SK-N-SH (cell line): ENCODE results near the gene IFI6. TPM values are rescaled to one million over a fixed set of nuclear protein-coding genes. Genes with fewer than 3 reads are reported as not detected.
"Not testable (repeated sequence)": the region's sequence is repeated elsewhere in the genome, so short reads cannot be mapped to it uniquely, and the experiment has no call there.

Source experiments
- CTCF ChIA-PET: fragments of 300-600, 350-600 bp; formaldehyde crosslinking; extraction: SDS; loops from one replicate; lab custom pipeline; 2021; lab: Yijun Ruan, JAX
- POLR2A ChIA-PET: fragments of 350-600 bp; sonication (Branson Sonifier 250); formaldehyde crosslinking; extraction: SDS; loops from one replicate; lab custom pipeline; 2020; ENCODE audit warnings: antibody characterized with exemption, inconsistent platforms; lab: Yijun Ruan, JAX
- DNase-seq: peaks from one replicate; pipeline ENCODE4 v3.0.0; 2012
- H2AFZ ChIP-seq: fragments of 200-600 bp; sonication (generic); 2 replicates; pipeline ENCODE4 v1.8.1; 2016; ENCODE audit warnings: antibody characterized with exemption, mild to moderate bottlenecking, low read depth
- H3F3A ChIP-seq: fragments of 200-600 bp; sonication (generic); replicated peaks from 2 replicates; pipeline ENCODE3; 2016; ENCODE audit warnings: antibody characterized with exemption, mild to moderate bottlenecking; ENCODE audit not compliant: insufficient read depth
- H3K27ac ChIP-seq, 2 experiments: fragments of 200-500 bp in 1 of 2; fragments of 200-600 bp in 1 of 2; sonication (Bioruptor generic) in 1 of 2; sonication (generic), shearing (Covaris generic) in 1 of 2; 2 replicates each; pipeline versions ENCODE4 v1.5.1 to v1.6.1; 2014 to 2016; ENCODE audit warnings: low read depth in 2 of 2, inconsistent platforms in 1 of 2, low read length in 1 of 2, mild to moderate bottlenecking in 1 of 2, mixed read lengths in 1 of 2
- H3K27me3 ChIP-seq: fragments of 200-600 bp; sonication (generic), shearing (Covaris generic); 2 replicates; pipeline ENCODE4 v1.6.1; 2016; ENCODE audit warnings: mixed run types; ENCODE audit not compliant: insufficient read depth
- H3K36me3 ChIP-seq, 2 experiments: fragments of 200-500 bp in 1 of 2; fragments of 200-600 bp in 1 of 2; sonication (Bioruptor generic) in 1 of 2; sonication (generic) in 1 of 2; replicated peaks in 1 of 2; 2 replicates each; pipeline versions ENCODE3 to v1.5.1; 2014 to 2016; ENCODE audit warnings: low read length in 1 of 2, mild to moderate bottlenecking in 1 of 2; ENCODE audit not compliant: insufficient read depth in 2 of 2, control insufficient read depth in 1 of 2
- H3K4me1 ChIP-seq, 2 experiments: fragments of 200-500 bp in 1 of 2; fragments of 200-600 bp in 1 of 2; sonication (Bioruptor generic) in 1 of 2; sonication (generic), shearing (Covaris generic) in 1 of 2; 2 replicates each; pipeline versions ENCODE4 v1.5.1 to v1.6.1; 2014 to 2016; ENCODE audit warnings: low read depth in 1 of 2, low read length in 1 of 2, mixed run types in 1 of 2; ENCODE audit not compliant: insufficient read depth in 2 of 2, control insufficient read depth in 1 of 2
- H3K4me2 ChIP-seq: fragments of 200-600 bp; sonication (generic), shearing (Covaris generic); 2 replicates; pipeline ENCODE4 v1.6.1; 2017; ENCODE audit warnings: mixed run types
- H3K4me3 ChIP-seq, 2 experiments: fragments of 200-500 bp in 1 of 2; fragments of 200-600 bp in 1 of 2; sonication (Bioruptor generic) in 1 of 2; sonication (generic), shearing (Covaris generic) in 1 of 2; 2 replicates each; pipeline versions ENCODE4 v1.5.1 to v1.8.1; 2014 to 2016; ENCODE audit warnings: low read depth in 2 of 2, inconsistent platforms in 1 of 2, low read length in 1 of 2, mild to moderate bottlenecking in 1 of 2, mixed read lengths in 1 of 2, moderate library complexity in 1 of 2
- H3K79me2 ChIP-seq: fragments of 200-600 bp; sonication (generic); 2 replicates; pipeline ENCODE4 v1.8.1; 2017; ENCODE audit warnings: mild to moderate bottlenecking; ENCODE audit not compliant: insufficient read depth
- H3K9ac ChIP-seq: fragments of 200-600 bp; sonication (generic); 2 replicates; pipeline ENCODE4 v1.6.1; 2017; ENCODE audit warnings: mixed run types
- H3K9me2 ChIP-seq: fragments of 200-600 bp; sonication (generic); 2 replicates; pipeline ENCODE4 v1.6.1; 2017; ENCODE audit warnings: mixed run types
- H3K9me3 ChIP-seq: fragments of 200-600 bp; sonication (generic); 2 replicates; pipeline ENCODE4 v1.6.1; 2017; ENCODE audit warnings: mixed run types, mild to moderate bottlenecking, moderate library complexity
- H4K20me1 ChIP-seq: fragments of 200-600 bp; sonication (generic); 2 replicates; pipeline ENCODE4 v1.6.1; 2017; ENCODE audit warnings: mild to moderate bottlenecking, mixed run types; ENCODE audit not compliant: insufficient read depth
- CHD2 ChIP-seq: fragments of 150-350 bp; IDR thresholded peaks from 2 replicates; pipeline ENCODE4 v1.6.1; 2018; ENCODE audit warnings: low read length; ENCODE audit not compliant: partially characterized antibody
- ELF1 ChIP-seq: IDR thresholded peaks from 2 replicates; pipeline ENCODE4 v1.4.0; 2012
- EZH2phosphoT487 ChIP-seq: fragments of 200-600 bp; sonication (generic); IDR thresholded peaks from 2 replicates; pipeline ENCODE4 v1.6.1; 2017; ENCODE audit warnings: low read depth, mixed run types, mild to moderate bottlenecking, antibody characterized with exemption, moderate library complexity, borderline replicate concordance
- FOSL2 ChIP-seq: IDR thresholded peaks from 2 replicates; pipeline ENCODE4 v1.4.0; 2012; ENCODE audit warnings: low read depth, mild to moderate bottlenecking, moderate library complexity, borderline replicate concordance
- FOXJ3 ChIP-seq: sonication (generic); formaldehyde crosslinking; IDR thresholded peaks from 2 replicates; pipeline ENCODE4 v1.5.1; 2020; ENCODE audit warnings: mild to moderate bottlenecking, missing genetic modification reagents
- GATA2 ChIP-seq: sonication (generic); formaldehyde crosslinking; IDR thresholded peaks from 2 replicates; pipeline ENCODE4 v1.5.0; 2020; ENCODE audit warnings: mild to moderate bottlenecking, missing genetic modification reagents
- NFIC ChIP-seq: IDR thresholded peaks from 2 replicates; pipeline ENCODE4 v1.4.0; 2012; ENCODE audit warnings: borderline replicate concordance
- NRF1 ChIP-seq: IDR thresholded peaks from 2 replicates; pipeline ENCODE4 v1.6.1; 2012; ENCODE audit warnings: low read depth, mild to moderate bottlenecking, low read length
- RAD21 ChIP-seq: IDR thresholded peaks from 2 replicates; pipeline ENCODE4 v1.6.1; 2012; ENCODE audit warnings: mild to moderate bottlenecking, low read length
- RCOR1 ChIP-seq: fragments of 150-350 bp; IDR thresholded peaks from 2 replicates; pipeline ENCODE4 v1.6.1; 2017; ENCODE audit warnings: antibody characterized with exemption, low read length
- RFX5 ChIP-seq: IDR thresholded peaks from 2 replicates; pipeline ENCODE4 v1.6.1; 2012; ENCODE audit warnings: mild to moderate bottlenecking, improper control_type of control experiment, low read length
- RXRA ChIP-seq: IDR thresholded peaks from 2 replicates; pipeline ENCODE4 v1.4.0; 2012; ENCODE audit warnings: low read depth, mild to moderate bottlenecking, borderline replicate concordance
- SMC3 ChIP-seq: IDR thresholded peaks from 2 replicates; pipeline ENCODE4 v1.6.1; 2012; ENCODE audit warnings: low read depth, low read length, improper control_type of control experiment
- TCF12 ChIP-seq: IDR thresholded peaks from 2 replicates; pipeline ENCODE4 v1.4.0; 2012
- USF2 ChIP-seq: fragments of 150-350 bp; IDR thresholded peaks from 2 replicates; pipeline ENCODE4 v1.6.1; 2017; ENCODE audit warnings: antibody characterized with exemption, low read length, low read depth, borderline replicate concordance
- YY1 ChIP-seq: IDR thresholded peaks from 2 replicates; pipeline ENCODE4 v1.4.0; 2012; ENCODE audit warnings: low read depth, mild to moderate bottlenecking
- ZBTB33 ChIP-seq: IDR thresholded peaks from 2 replicates; pipeline ENCODE4 v1.4.0; 2012; ENCODE audit warnings: low read depth, borderline replicate concordance
- WGBS: methylation state at CpG from one replicate; pipeline ENCODE4 v1.1.6; 2017; ENCODE audit warnings: low lambda C conversion rate; 5-methylcytosine and 5-hydroxymethylcytosine counted together
- polyA plus RNA-seq, 3 experiments: library from polyadenylated mRNA; depleted of rRNA; stranded (reverse); fragments of >200 nt; gene quantifications; 2 replicates each; pipeline ENCODE4 v1.2.3, GENCODE V29; 2012

Gene IFI6
- polyA plus RNA-seq, 1 of the 3 experiments (the other 2 are of a cell fraction): 35.6 TPM

- DNase-seq: no peak
- H3K27ac ChIP-seq: no peak overlapping the region
- no peaks in the 10 kb centered on the region for H3F3A ChIP-seq
- no peak overlapping the region for H3K9ac ChIP-seq
- H3K9me3 ChIP-seq: no peaks in the 10 kb centered on the region
- no peaks in the 10 kb centered on the region for H3K9me2 ChIP-seq
- H3K79me2 ChIP-seq: no peaks in the 10 kb centered on the region
- peaks cover 4% of the 10 kb centered on the region in 2 experiments; a peak in 1 of 4 replicates for H3K4me1 ChIP-seq
- H3K36me3 ChIP-seq: no peaks in the 10 kb centered on the region
- ChIA-PET POLR2A (no interaction called here), CTCF (interaction anchor here (1.8 to 22.9 kb wide), 3 partner anchors 15 to 42 kb away, joined by 7 to 526 read pairs (median 67); partner anchors contain the start of genes AHDC1 and IFI6)
- H2AFZ ChIP-seq: no peak overlapping the region
- TF ChIP-seq CHD2 (no peak), NFIC (0 out of 2 replicates have a peak, but pooled peaks have one; percentile 14)
- 49% methylated on average over 6 of the region's 7 CpGs for WGBS
- H3K4me3 ChIP-seq: no peak overlapping the region
- no peaks in the 10 kb centered on the region for H4K20me1 ChIP-seq
- H3K4me2 ChIP-seq: no peak overlapping the region
- no peaks in the 10 kb centered on the region for H3K27me3 ChIP-seq
Observed at GRCh38 chr1:27621051-27621920, 50.7 kb downstream of the IFI6 start.

- H3K79me2 ChIP-seq, H3K4me2 ChIP-seq, H3K27ac ChIP-seq, H3K9me3 ChIP-seq, H3K4me1 ChIP-seq, H3K9ac ChIP-seq, POLR2A ChIA-PET, H4K20me1 ChIP-seq, H3K4me3 ChIP-seq, H3K36me3 ChIP-seq, H3F3A ChIP-seq, H3K27me3 ChIP-seq, H2AFZ ChIP-seq, DNase-seq, H3K9me2 ChIP-seq: not testable (repeated sequence)
- CTCF ChIA-PET: interaction anchor here (0.9 to 22.9 kb wide), 4 partner anchors 13 to 63 kb away, joined by 3 to 526 read pairs (median 36); partner anchors contain the start of genes AHDC1 and IFI6
- 83% methylated on average over 7 of the region's 7 CpGs for WGBS
Observed at GRCh38 chr1:27619782-27620438, 52.1 kb downstream of the IFI6 start.

- ChIA-PET POLR2A (interaction anchor here (0.6 kb wide), 1 partner anchor 10 kb away, joined by 3 read pairs; no protein-coding TSS in a partner anchor), CTCF (interaction anchor here (1.1 to 22.9 kb wide), 4 partner anchors 12 to 223 kb away, joined by 3 to 526 read pairs (median 35); partner anchors contain the start of genes AHDC1 and IFI6)
- WGBS: 88% methylated on average over 14 of the region's 14 CpGs
- TF ChIP-seq GATA2 (CRISPR knock-in tag): no peak
- TF ChIP-seq RFX5: no peak
- no peak for TF ChIP-seq FOSL2
- no peak for TF ChIP-seq RCOR1
- no peak for TF ChIP-seq EZH2phosphoT487
- no peak for TF ChIP-seq YY1
- TF ChIP-seq RXRA: no peak
- no peak for TF ChIP-seq ZBTB33
- no peak for TF ChIP-seq FOXJ3
- TF ChIP-seq RAD21: no peak
- no peak for TF ChIP-seq TCF12
- no peak for TF ChIP-seq USF2
- no peak for TF ChIP-seq ELF1
- TF ChIP-seq NRF1: no peak
- TF ChIP-seq SMC3: no peak
Observed at GRCh38 chr1:27618341-27619082, 53.5 kb downstream of the IFI6 start.

More at GRCh38 chr1:27618341-27619082, 53.5 kb downstream of the IFI6 start:
- no peaks in the 10 kb centered on the region for H3K9me3 ChIP-seq
- H4K20me1 ChIP-seq: no peaks in the 10 kb centered on the region
- no peak overlapping the region for H3K9ac ChIP-seq
- DNase-seq: no peak
- no peak overlapping the region for H3K4me2 ChIP-seq
- no peaks in the 10 kb centered on the region for H3K9me2 ChIP-seq
- H3K27me3 ChIP-seq: no peaks in the 10 kb centered on the region
- no peaks in the 10 kb centered on the region for H3K36me3 ChIP-seq
- H3K4me1 ChIP-seq: peaks cover 4 to 9% of the 10 kb centered on the region in 2 experiments; a peak in 1 of 4 replicates
- H3K4me3 ChIP-seq: no peak overlapping the region
- no peak overlapping the region for H3K27ac ChIP-seq
- H3F3A ChIP-seq: no peaks in the 10 kb centered on the region
- no peaks in the 10 kb centered on the region for H3K79me2 ChIP-seq
- no peak overlapping the region for H2AFZ ChIP-seq
